ENCODE measurements around the gene SLC15A5. TPM values are rescaled to one million over a fixed set of nuclear protein-coding genes. Genes with fewer than 3 reads are reported as not detected.

SLC15A5 gene
- total and polyA plus RNA-seq, 2 of the 8 experiments (the other 6 are each of a cell fraction or from before 2014, with no cell fraction given), result not detected

DNA sequence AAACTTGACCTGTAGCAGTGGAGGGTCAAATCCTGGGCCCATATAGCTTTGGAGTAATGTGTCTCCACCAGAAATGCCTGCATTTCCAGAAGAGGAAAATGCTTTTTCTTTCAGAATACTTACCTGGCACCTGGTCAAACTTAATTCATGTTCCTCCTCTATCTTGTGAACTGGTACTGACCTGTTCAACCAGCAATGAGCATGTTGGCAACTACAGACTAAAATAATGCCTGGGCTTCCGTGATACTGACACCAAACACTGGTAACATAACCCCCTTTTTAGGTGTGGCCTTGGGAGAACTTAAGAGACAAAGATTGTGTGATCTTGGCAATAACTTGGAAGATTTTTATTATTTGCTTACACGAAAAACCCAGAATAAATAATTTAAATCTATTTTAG, 46.2 kb upstream of the SLC15A5 start (continued):
- TF ChIP-seq ATF2 (IDR thresholded peaks at IDR 0.05; ENCODE audit: low read length), result no peak
- TF ChIP-seq PHF8 (conservative IDR thresholded peaks at IDR 0.05; ENCODE audit: low read depth, low read length), result no peak

All from H1 (cell line).